HG03039 (cell line): Measurements from ENCODE around the gene AWAT2.
"Not testable (repeated sequence)": the region's sequence is repeated elsewhere in the genome, so short reads cannot be mapped to it uniquely, and the experiment has no call there.

Experiments used
- ATAC-seq: cut with Tn5 transposase; IDR thresholded peaks from one replicate; pipeline ENCODE4 v1.9.1; 2021; ENCODE audit warnings: mild to moderate bottlenecking, moderate library complexity; ENCODE audit not compliant: unreplicated experiment

Gene AWAT2

GRCh38 chrX:70001708-70002341 is 47.9 kb downstream of the AWAT2 start:
- no peak for ATAC-seq

- ATAC-seq: no peak
Observed at GRCh38 chrX:70001269-70001668, 48.5 kb downstream of the AWAT2 start.

GRCh38 chrX:69998299-69998698 is 51.4 kb downstream of the AWAT2 start:
- ATAC-seq: not testable (repeated sequence)

GRCh38 chrX:69996113-69996468 is 53.6 kb downstream of the AWAT2 start:
- no peak for ATAC-seq

- no peak for ATAC-seq
Observed at GRCh38 chrX:69995362-69996112, 54.2 kb downstream of the AWAT2 start.

- ATAC-seq: no peak
Observed at GRCh38 chrX:69993494-69993893, 56.2 kb downstream of the AWAT2 start.

- ATAC-seq: no peak
Observed at GRCh38 chrX:69991685-69992084, 58.1 kb downstream of the AWAT2 start.
